Mucosa of descending colon (tissue), 3 donors: ENCODE data around the gene PIEZO2. TPM values are rescaled to one million over a fixed set of nuclear protein-coding genes. Genes with fewer than 3 reads are reported as not detected.

Source experiments
- ATAC-seq: fragments of 200-7000 bp; cut with Tn5 transposase; one replicate; pipeline ENCODE4 v1.9.1; 2020; ENCODE audit warnings: mild to moderate bottlenecking, moderate library complexity
- DNase-seq, 3 donors: peaks; one replicate each; pipeline ENCODE4 v3.0.0-alpha.2; 2020
- H3K36me3 ChIP-seq: fragments of 200-600 bp; one replicate; pipeline ENCODE4 v1.8.0; 2021; ENCODE audit warnings: low read depth, mild to moderate bottlenecking
- H3K4me1 ChIP-seq: fragments of 200-600 bp; one replicate; pipeline ENCODE4 v1.8.0; 2021; ENCODE audit warnings: low read depth, mild to moderate bottlenecking
- H3K4me3 ChIP-seq: fragments of 200-600 bp; one replicate; pipeline ENCODE4 v1.8.0; 2021; ENCODE audit warnings: mild to moderate bottlenecking
- H3K9me3 ChIP-seq: fragments of 200-600 bp; one replicate; pipeline ENCODE4 v1.8.0; 2021; ENCODE audit warnings: mild to moderate bottlenecking
- intact Hi-C, 2 donors: fragments of 100-400 bp; cut with DNase I in 1 of 2; cut with micrococcal nuclease in 1 of 2; formaldehyde crosslinking; loops; one replicate each; pipeline versions ENCODE4 v1.11.0 to v1.11.1; 2022; cut with DNase I, micrococcal nuclease
- total RNA-seq, 3 donors: library from RNA; stranded (reverse); fragmentation: NEBNext Ultra II Directional in 2 of 3; extraction: Animal tissue kit (Norgen Biotek cat#: 25700) in 2 of 3; gene quantifications; one replicate each; pipeline versions ENCODE4 v1.2.1 to v1.2.4, GENCODE V29; 2021 to 2023
- TF ChIP-seq, protein P1 (sequence below): fragments of 200-600 bp; IDR thresholded peaks from one replicate; pipeline ENCODE4 v1.8.0; 2022; ENCODE audit warnings: antibody characterized with exemption, mild to moderate bottlenecking
- donor health status: DM: no; HTN: no; CAD: no; lungs with moderate emphysema.
- donor health status: DM: no; HTN: no; CAD: no.
- donor health status: DM: no; HTN: yes; CAD: no.

Gene PIEZO2
- total RNA-seq, 3 donors from 2014 or later = 1.0 to 18.9 (median 1.4) TPM

DNA sequence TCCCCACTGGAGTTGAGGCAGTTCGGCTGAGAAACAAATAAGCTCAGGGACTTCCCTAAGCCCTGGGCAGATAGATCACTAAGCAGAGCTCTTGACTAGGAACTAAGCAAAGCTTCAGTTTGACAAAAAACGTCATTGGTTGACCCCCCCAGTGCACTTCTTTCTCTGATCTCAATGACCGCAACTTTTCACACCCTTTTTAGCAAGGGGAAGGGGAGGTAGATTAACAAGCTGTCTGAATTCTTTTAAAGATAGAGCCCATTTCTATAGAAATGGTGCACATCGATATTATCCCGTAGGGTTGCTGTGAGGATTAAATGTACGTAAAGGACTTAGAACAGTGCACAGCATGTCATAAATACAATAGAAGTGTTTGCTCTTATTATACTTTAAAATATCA lies 42.5 kb downstream of the PIEZO2 start:
- no peak for DNase-seq
- Histone ChIP-seq H3K36me3 (no peaks in the 10 kb centered on the region), H3K9me3 (peaks cover 8% of the 10 kb centered on the region), H3K4me1 (no peaks in the 10 kb centered on the region), H3K4me3 (no peak overlapping the region)
- no peak for ATAC-seq
- intact Hi-C loops = no loop called here
- TF ChIP-seq, protein P1, sequence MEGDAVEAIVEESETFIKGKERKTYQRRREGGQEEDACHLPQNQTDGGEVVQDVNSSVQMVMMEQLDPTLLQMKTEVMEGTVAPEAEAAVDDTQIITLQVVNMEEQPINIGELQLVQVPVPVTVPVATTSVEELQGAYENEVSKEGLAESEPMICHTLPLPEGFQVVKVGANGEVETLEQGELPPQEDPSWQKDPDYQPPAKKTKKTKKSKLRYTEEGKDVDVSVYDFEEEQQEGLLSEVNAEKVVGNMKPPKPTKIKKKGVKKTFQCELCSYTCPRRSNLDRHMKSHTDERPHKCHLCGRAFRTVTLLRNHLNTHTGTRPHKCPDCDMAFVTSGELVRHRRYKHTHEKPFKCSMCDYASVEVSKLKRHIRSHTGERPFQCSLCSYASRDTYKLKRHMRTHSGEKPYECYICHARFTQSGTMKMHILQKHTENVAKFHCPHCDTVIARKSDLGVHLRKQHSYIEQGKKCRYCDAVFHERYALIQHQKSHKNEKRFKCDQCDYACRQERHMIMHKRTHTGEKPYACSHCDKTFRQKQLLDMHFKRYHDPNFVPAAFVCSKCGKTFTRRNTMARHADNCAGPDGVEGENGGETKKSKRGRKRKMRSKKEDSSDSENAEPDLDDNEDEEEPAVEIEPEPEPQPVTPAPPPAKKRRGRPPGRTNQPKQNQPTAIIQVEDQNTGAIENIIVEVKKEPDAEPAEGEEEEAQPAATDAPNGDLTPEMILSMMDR = no peak

DNA sequence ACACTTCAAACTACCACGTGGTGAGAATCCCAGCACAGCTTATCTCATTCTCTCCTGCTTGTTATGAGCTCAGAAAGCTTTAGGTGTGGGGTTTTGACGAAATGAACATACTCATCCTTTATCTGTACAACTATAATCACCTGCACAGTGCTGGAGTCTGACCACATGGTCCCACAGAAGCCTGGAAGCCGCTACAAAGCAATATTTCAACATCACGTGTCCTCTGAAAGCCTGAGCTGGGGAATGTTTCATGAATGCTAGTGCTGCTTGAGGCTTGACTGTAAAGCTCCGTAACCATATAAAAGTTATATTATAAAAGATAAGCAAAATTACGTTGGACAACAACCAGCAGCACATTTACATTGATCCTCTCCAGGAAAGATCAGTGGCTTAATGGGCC lies 43.9 kb downstream of the PIEZO2 start:
- Histone ChIP-seq H3K9me3 (peaks cover 4% of the 10 kb centered on the region), H3K4me3 (no peak overlapping the region), H3K36me3 (no peaks in the 10 kb centered on the region), H3K4me1 (no peaks in the 10 kb centered on the region)
- TF ChIP-seq, protein P1 = no peak
- intact Hi-C loops = no loop called here
- DNase-seq (no peak), ATAC-seq (no peak)

DNA sequence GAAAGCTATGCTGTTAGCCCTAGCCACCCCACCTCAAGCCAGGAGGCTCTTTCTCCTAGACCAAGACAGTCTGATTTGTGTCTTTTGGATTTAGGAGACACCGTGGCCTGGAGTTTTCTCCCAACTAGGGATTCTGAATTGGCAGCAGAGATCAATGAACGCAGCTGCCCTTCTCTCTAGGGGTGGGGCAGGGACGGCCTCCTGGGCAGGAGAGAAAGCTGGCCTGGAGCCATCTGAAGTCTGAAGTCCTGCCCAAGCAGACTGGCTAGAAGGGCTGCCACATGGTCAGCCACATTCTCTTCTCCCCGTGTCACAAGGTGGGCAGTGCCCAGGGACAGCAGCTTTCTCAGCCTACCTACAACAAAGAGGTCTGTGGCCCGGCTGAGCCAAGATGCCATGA lies 45.1 kb downstream of the PIEZO2 start:
- intact Hi-C loops = no loop called here
- H3K4me3 ChIP-seq = no peak overlapping the region
- ATAC-seq = peak; percentile 73
- H3K36me3 ChIP-seq = no peaks in the 10 kb centered on the region
- TF ChIP-seq, protein P1 = no peak
- DNase-seq = peak in 1 of 3 donors; percentile 9
- H3K4me1 ChIP-seq = no peaks in the 10 kb centered on the region
- H3K9me3 ChIP-seq = peaks cover 4% of the 10 kb centered on the region

DNA sequence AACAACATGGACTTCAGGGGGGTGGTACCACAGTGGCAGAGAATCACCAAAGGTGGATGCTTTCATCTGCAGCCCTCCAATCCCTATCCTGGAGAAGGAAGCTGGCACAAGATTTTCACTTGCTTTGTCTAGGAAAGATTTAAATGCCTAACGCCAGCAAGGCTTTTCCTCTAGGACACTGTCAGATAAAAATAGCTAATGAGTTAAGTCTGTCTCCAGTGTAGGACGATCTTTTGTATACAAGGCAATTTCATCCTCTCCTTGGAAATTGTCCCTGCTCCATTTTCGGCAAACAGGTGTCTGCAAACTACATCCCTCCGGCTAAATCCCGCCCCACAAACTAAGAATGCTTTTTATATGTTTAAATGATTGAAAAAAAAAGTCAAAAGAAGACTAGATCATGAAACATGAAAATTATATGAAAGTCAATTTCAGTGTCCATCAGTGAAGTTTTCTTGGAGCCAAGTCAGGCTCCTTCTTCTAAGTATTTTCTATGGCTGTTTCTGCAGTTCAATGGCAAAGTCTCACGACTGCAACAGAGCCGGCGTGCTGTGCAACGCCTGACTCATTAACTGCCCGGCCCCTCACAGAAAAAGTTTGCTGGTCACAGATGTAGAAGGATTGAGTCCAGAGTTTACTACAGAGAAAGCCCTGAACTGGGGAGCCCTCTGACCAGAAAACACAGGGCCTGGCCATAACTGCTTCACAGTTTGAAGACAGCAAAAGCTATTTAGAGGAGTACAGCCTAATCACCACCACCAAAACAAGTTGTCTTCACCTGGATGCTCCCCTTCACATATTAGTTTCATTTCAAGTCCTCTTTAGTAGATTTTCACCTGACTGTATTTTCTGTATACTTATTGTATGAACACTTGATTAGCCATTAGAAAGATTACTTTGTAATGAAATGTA lies 52.3 kb downstream of the PIEZO2 start:
- no peak for ATAC-seq
- TF ChIP-seq, protein P1 = no peak
- intact Hi-C loops = no loop called here
- Histone ChIP-seq H3K4me3 (no peak overlapping the region), H3K4me1 (no peaks in the 10 kb centered on the region), H3K36me3 (no peaks in the 10 kb centered on the region), H3K9me3 (no peaks in the 10 kb centered on the region)
- no peak for DNase-seq

DNA sequence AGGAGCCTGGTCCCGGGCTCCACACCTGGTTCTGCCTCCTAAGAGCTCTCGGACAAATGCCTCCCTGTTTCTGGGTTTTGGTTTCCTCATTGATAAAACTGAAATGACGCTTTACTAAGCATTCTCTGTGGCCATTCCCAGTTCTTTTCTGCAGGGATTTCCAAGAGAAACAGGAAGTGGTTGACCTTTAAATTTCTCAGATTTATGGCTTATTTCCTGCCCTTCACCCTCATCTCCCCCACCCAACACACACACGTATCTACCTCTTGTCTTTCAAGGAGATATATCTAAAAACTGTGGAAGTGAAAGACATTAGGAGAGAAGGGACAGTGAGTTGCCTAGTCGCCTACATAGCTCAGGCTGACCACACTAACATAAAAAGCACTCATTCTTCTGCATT lies 53.0 kb downstream of the PIEZO2 start:
- TF ChIP-seq, protein P1 = no peak
- DNase-seq (no peak), ATAC-seq (no peak)
- no peaks in the 10 kb centered on the region for H3K9me3 ChIP-seq
- no peak overlapping the region for H3K4me3 ChIP-seq
- H3K4me1 ChIP-seq = no peaks in the 10 kb centered on the region
- intact Hi-C loops = no loop called here
- no peaks in the 10 kb centered on the region for H3K36me3 ChIP-seq
